SJCRH30 (cell line): ENCODE data around the gene KRTAP1-5. TPM values are rescaled to one million over a fixed set of nuclear protein-coding genes. Genes with fewer than 3 reads are reported as not detected.
A peak's percentile ranks its signal among the peaks of the same experiment; 100 is the strongest.
"Not testable (repeated sequence)": the region's sequence is repeated elsewhere in the genome, so short reads cannot be mapped to it uniquely, and the experiment has no call there.

Experiments used
- DNase-seq, 2 experiments: peaks; one replicate each; pipeline ENCODE4 v3.0.0-alpha.2; 2015 to 2020
- H3K27ac ChIP-seq: fragments of 250-450 bp; sonication (Bioruptor Pico); 2 replicates; pipeline ENCODE4 v1.5.1; 2020; ENCODE audit warnings: mild to moderate bottlenecking, moderate library complexity
- H3K27me3 ChIP-seq: fragments of 250-450 bp; sonication (Bioruptor Pico); 2 replicates; pipeline ENCODE4 v1.5.1; 2020; ENCODE audit warnings: mild to moderate bottlenecking, moderate library complexity
- H3K36me3 ChIP-seq: fragments of 250-450 bp; sonication (Bioruptor Pico); 2 replicates; pipeline ENCODE4 v1.5.1; 2020; ENCODE audit warnings: mild to moderate bottlenecking, moderate library complexity
- H3K4me1 ChIP-seq: fragments of 250-450 bp; sonication (Bioruptor Pico); 2 replicates; pipeline ENCODE4 v1.5.1; 2020; ENCODE audit warnings: mild to moderate bottlenecking, moderate library complexity
- H3K4me3 ChIP-seq: fragments of 250-450 bp; sonication (Bioruptor Pico); 2 replicates; pipeline ENCODE4 v1.5.1; 2020; ENCODE audit warnings: mild to moderate bottlenecking, moderate library complexity
- H3K9me3 ChIP-seq: fragments of 250-450 bp; sonication (Bioruptor Pico); replicated peaks from 2 replicates; pipeline ENCODE4 v1.5.1; 2020; ENCODE audit warnings: mild to moderate bottlenecking, moderate library complexity
- total RNA-seq: library from RNA; depleted of rRNA; stranded (reverse); fragments of >200 nt; shearing (Covaris generic); gene quantifications from 2 replicates; pipeline ENCODE4 v1.2.3, GENCODE V29; 2014

The KRTAP1-5 gene
- total RNA-seq, 1 experiment from 2014 or later = not detected

- DNase-seq = no peak
- no peaks in the 10 kb centered on the region for H3K27me3 ChIP-seq
- H3K4me1 ChIP-seq = peaks cover 42% of the 10 kb centered on the region
- H3K27ac ChIP-seq = no peak overlapping the region
- no peak overlapping the region for H3K4me3 ChIP-seq
- peaks cover 6% of the 10 kb centered on the region; the same call in 1 of the 2 replicates for H3K9me3 ChIP-seq
- H3K36me3 ChIP-seq = no peaks in the 10 kb centered on the region
Measured at GRCh38 chr17:41058741-41059140, 31.7 kb upstream of the KRTAP1-5 start.

- H3K4me1 ChIP-seq = peaks cover 36% of the 10 kb centered on the region
- H3K4me3 ChIP-seq = no peak overlapping the region
- no peaks in the 10 kb centered on the region for H3K36me3 ChIP-seq
- no peaks in the 10 kb centered on the region for H3K27me3 ChIP-seq
- H3K9me3 ChIP-seq = peaks cover 6% of the 10 kb centered on the region; the same call in 1 of the 2 replicates
- H3K27ac ChIP-seq = no peak overlapping the region
- DNase-seq = no peak
Measured at GRCh38 chr17:41057547-41057946, 30.5 kb upstream of the KRTAP1-5 start.

GRCh38 chr17:41055130-41055529, 28.1 kb upstream of the KRTAP1-5 start, which contains the start of gene KRTAP2-2:
Gene KRTAP2-2 (minus strand): TSS chr17:41055230. CDS start chr17:41055211, 19 bp downstream.
- H3K36me3 ChIP-seq, H3K9me3 ChIP-seq, H3K27me3 ChIP-seq, DNase-seq, H3K4me3 ChIP-seq, H3K27ac ChIP-seq: not testable (repeated sequence)
- H3K4me1 ChIP-seq = peaks cover 14% of the 10 kb centered on the region

- H3K4me1 ChIP-seq = peaks cover 11% of the 10 kb centered on the region
- H3K27ac ChIP-seq, DNase-seq, H3K9me3 ChIP-seq, H3K4me3 ChIP-seq, H3K36me3 ChIP-seq, H3K27me3 ChIP-seq: not testable (repeated sequence)
Measured at GRCh38 chr17:41054556-41054955, 27.5 kb upstream of the KRTAP1-5 start.

- Histone ChIP-seq H3K36me3 (no peaks in the 10 kb centered on the region), H3K9me3 (peaks cover 6% of the 10 kb centered on the region; the same call in 1 of the 2 replicates), H3K27ac (no peak overlapping the region), H3K4me1 (peaks cover 9% of the 10 kb centered on the region), H3K4me3 (no peak overlapping the region), H3K27me3 (no peaks in the 10 kb centered on the region)
- no peak for DNase-seq
Measured at GRCh38 chr17:41054025-41054424, 27.0 kb upstream of the KRTAP1-5 start.

- Histone ChIP-seq H3K36me3 (no peaks in the 10 kb centered on the region), H3K4me1 (peaks cover 6% of the 10 kb centered on the region), H3K4me3 (no peak overlapping the region), H3K27ac (no peak overlapping the region), H3K27me3 (no peaks in the 10 kb centered on the region), H3K9me3 (peaks cover 3% of the 10 kb centered on the region; the same call in 1 of the 2 replicates)
- no peak for DNase-seq
Measured at GRCh38 chr17:41052566-41052965, 25.6 kb upstream of the KRTAP1-5 start.

- DNase-seq = no peak
- H3K9me3 ChIP-seq = no peaks in the 10 kb centered on the region
- no peak overlapping the region for H3K4me3 ChIP-seq
- no peaks in the 10 kb centered on the region for H3K27me3 ChIP-seq
- H3K36me3 ChIP-seq = no peaks in the 10 kb centered on the region
- no peak overlapping the region for H3K27ac ChIP-seq
- H3K4me1 ChIP-seq = peaks cover 3% of the 10 kb centered on the region
Measured at GRCh38 chr17:41049110-41049509, 22.1 kb upstream of the KRTAP1-5 start.

GRCh38 chr17:41048441-41048840, 21.4 kb upstream of the KRTAP1-5 start:
- Histone ChIP-seq H3K4me1 (peaks cover 3% of the 10 kb centered on the region), H3K36me3 (no peaks in the 10 kb centered on the region), H3K4me3 (no peak overlapping the region), H3K27me3 (no peaks in the 10 kb centered on the region), H3K9me3 (no peaks in the 10 kb centered on the region), H3K27ac (no peak overlapping the region)
- DNase-seq = no peak

- not testable (repeated sequence) for H3K27ac ChIP-seq, H3K4me1 ChIP-seq, H3K36me3 ChIP-seq, DNase-seq, H3K9me3 ChIP-seq, H3K27me3 ChIP-seq, H3K4me3 ChIP-seq
Measured at GRCh38 chr17:41046735-41047465, 19.9 kb upstream of the KRTAP1-5 start, which contains the start of gene KRTAP2-1. Gene KRTAP2-1 (minus strand): TSS chr17:41047316. CDS start chr17:41047267, 49 bp downstream.

- Histone ChIP-seq H3K4me3 (no peak overlapping the region), H3K27ac (no peak overlapping the region), H3K36me3 (no peaks in the 10 kb centered on the region), H3K4me1 (no peaks in the 10 kb centered on the region; the same call in 1 of the 2 replicates), H3K27me3 (no peaks in the 10 kb centered on the region), H3K9me3 (peaks cover 7% of the 10 kb centered on the region; the same call in 1 of the 2 replicates)
- DNase-seq = no peak
Measured at GRCh38 chr17:41042953-41043352, 15.9 kb upstream of the KRTAP1-5 start.

GRCh38 chr17:41040783-41041571, 14.0 kb upstream of the KRTAP1-5 start, which contains the start of gene KRTAP1-1:
Gene KRTAP1-1 (minus strand): TSS chr17:41041450. CDS start chr17:41041397, 53 bp downstream.
- peak; percentile 18 to 25 for DNase-seq
- H3K27ac ChIP-seq, H3K4me3 ChIP-seq, H3K27me3 ChIP-seq, H3K4me1 ChIP-seq, H3K36me3 ChIP-seq, H3K9me3 ChIP-seq: not testable (repeated sequence)

- H3K27ac ChIP-seq = no peak overlapping the region
- H3K4me3 ChIP-seq = no peak overlapping the region
- DNase-seq = no peak
- H3K4me1 ChIP-seq = no peaks in the 10 kb centered on the region; the same call in 1 of the 2 replicates
- peaks cover 2% of the 10 kb centered on the region; the same call in 1 of the 2 replicates for H3K9me3 ChIP-seq
- H3K27me3 ChIP-seq = no peaks in the 10 kb centered on the region
- H3K36me3 ChIP-seq = no peaks in the 10 kb centered on the region
Measured at GRCh38 chr17:41037853-41038350, 10.9 kb upstream of the KRTAP1-5 start.

GRCh38 chr17:41034346-41034935, 7.4 kb upstream of the KRTAP1-5 start, which contains the start of gene KRTAP1-3:
Gene KRTAP1-3 (minus strand): TSS chr17:41034874. CDS start chr17:41034821, 53 bp downstream.
- not testable (repeated sequence) for H3K4me3 ChIP-seq, H3K36me3 ChIP-seq, H3K9me3 ChIP-seq, H3K27me3 ChIP-seq, H3K4me1 ChIP-seq, H3K27ac ChIP-seq
- DNase-seq = peak; percentile 25 to 32

- Histone ChIP-seq H3K4me3 (no peak within 1 kb of the TSS), H3K36me3 (no peaks in the 10 kb centered on the region), H3K27ac (no peak within 1 kb of the TSS), H3K9me3 (no peaks in the 10 kb centered on the region), H3K27me3 (no peaks in the 10 kb centered on the region), H3K4me1 (no peaks in the 10 kb centered on the region; the same call in 1 of the 2 replicates)
- no peak for DNase-seq
Measured at GRCh38 chr17:41029633-41030245, 2.7 kb upstream of the KRTAP1-5 start, which contains the start of gene KRTAP1-4. Gene KRTAP1-4 (minus strand): TSS chr17:41030195. CDS start chr17:41030078, 117 bp downstream.
